ENCODE data around the gene LINC01488. TPM values are rescaled to one million over a fixed set of nuclear protein-coding genes. Genes with fewer than 3 reads are reported as not detected.

Gene LINC01488
- total RNA-seq, 1 experiment from 2014 or later, result not detected

- H3K4me3 Mint-ChIP-seq (ENCODE audit: unreplicated experiment), result no peak overlapping the region
- Histone ChIP-seq H3K27me3 (replicated peaks; ENCODE audit: control insufficient read depth, insufficient read depth, low read length) (no peaks in the 10 kb centered on the region), H3K9me3 (no peaks in the 10 kb centered on the region), H3K4me1 (peaks cover 75% of the 10 kb centered on the region), H3K4me3 (ENCODE audit: low read depth, low read length) (no peak overlapping the region), H3K36me3 (ENCODE audit: control insufficient read depth, insufficient read depth, low read length) (no peaks in the 10 kb centered on the region)
- H3K9me3 Mint-ChIP-seq (ENCODE audit: unreplicated experiment), result no peaks in the 10 kb centered on the region
- no TSS peak for BruUV-seq (replicated peaks)
- H3K4me1 Mint-ChIP-seq (ENCODE audit: low read depth, unreplicated experiment), result peaks cover 65% of the 10 kb centered on the region
- peaks cover 12% of the 10 kb centered on the region for H3K36me3 Mint-ChIP-seq (ENCODE audit: insufficient read depth, unreplicated experiment)
- intact Hi-C loops (cut with micrococcal nuclease; ENCODE audit: unreplicated experiment), result loop anchor here (1.0 to 2.0 kb wide), 8 partner anchors 11 to 337 kb away; no protein-coding TSS in a partner anchor
- no peaks in the 10 kb centered on the region for H3K27me3 Mint-ChIP-seq (ENCODE audit: insufficient read depth, unreplicated experiment)
- peak in 1 of 2 experiments; percentile 50 for DNase-seq
- ChIA-PET POLR2A (interaction anchor here (0.5 to 1.4 kb wide), 2 partner anchors 59 to 61 kb away, joined by 4 read pairs; no protein-coding TSS in a partner anchor), CTCF (interaction anchor here (0.8 to 1.3 kb wide), 3 partner anchors 16 to 237 kb away, joined by 3 to 4 read pairs (median 3); partner anchors contain the start of gene LTO1)
- H3K27ac Mint-ChIP-seq (ENCODE audit: unreplicated experiment), result peak overlapping the region; percentile 92
- TF ChIP-seq CTCF (IDR thresholded peaks at IDR 0.05; ENCODE audit: insufficient read depth in 1 of 2, low read depth in 1 of 2, low read length in 1 of 2, severe bottlenecking in 1 of 2, unreplicated experiment in 1 of 2), result no peak
Observed at GRCh38 chr11:69437876-69438205, 43.6 kb upstream of the LINC01488 start.

DNA sequence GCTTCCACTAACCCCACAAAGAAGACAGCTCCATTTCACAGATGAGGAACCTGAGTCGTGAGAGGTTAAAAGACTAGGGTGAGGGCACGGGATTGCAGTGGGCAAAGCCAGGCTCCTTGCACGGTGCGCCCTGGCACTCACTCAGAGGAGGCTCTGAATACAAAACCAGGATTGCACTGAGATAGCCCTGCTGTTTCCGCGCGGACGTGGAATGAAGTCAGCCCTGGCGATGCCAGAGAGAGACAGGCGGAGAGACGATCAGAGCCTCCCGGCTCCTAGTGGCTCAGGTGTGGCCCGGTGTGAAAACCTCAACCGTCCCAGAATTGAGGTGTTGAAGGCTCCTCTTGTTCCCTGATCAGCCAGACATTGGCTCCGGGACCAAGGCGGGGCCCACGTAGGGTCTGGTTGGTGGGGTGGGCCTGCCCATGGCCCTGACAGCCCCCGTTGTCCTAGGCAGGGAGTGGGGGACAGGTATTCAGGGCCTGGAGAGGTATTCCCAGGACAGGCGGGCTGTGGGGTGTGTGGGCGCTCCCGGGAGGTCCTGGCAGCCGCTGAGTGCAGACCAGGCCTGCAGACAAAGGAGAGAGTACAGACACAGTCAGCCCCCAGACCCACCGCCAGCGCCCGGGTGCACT is 43.1 kb upstream of the LINC01488 start:
- POLR2A ChIA-PET, result no interaction called here
- H3K9me3 Mint-ChIP-seq (ENCODE audit: unreplicated experiment), result no peaks in the 10 kb centered on the region
- no peak for DNase-seq
- H3K4me3 Mint-ChIP-seq (ENCODE audit: unreplicated experiment), result no peak overlapping the region
- peaks cover 17% of the 10 kb centered on the region for H3K36me3 Mint-ChIP-seq (ENCODE audit: insufficient read depth, unreplicated experiment)
- peak overlapping the region; percentile 92 for H3K27ac Mint-ChIP-seq (ENCODE audit: unreplicated experiment)
- no TSS peak for BruUV-seq (replicated peaks)
- no peaks in the 10 kb centered on the region for H3K36me3 ChIP-seq (ENCODE audit: control insufficient read depth, insufficient read depth, low read length)
- intact Hi-C loops (cut with micrococcal nuclease; ENCODE audit: unreplicated experiment), result no loop called here
- no peaks in the 10 kb centered on the region for H3K9me3 ChIP-seq
- CTCF ChIA-PET, result no interaction called here
- no peak overlapping the region for H3K4me3 ChIP-seq (ENCODE audit: low read depth, low read length)
- peaks cover 72% of the 10 kb centered on the region for H3K4me1 ChIP-seq
- peaks cover 62% of the 10 kb centered on the region for H3K4me1 Mint-ChIP-seq (ENCODE audit: low read depth, unreplicated experiment)
- no peak for TF ChIP-seq CTCF (IDR thresholded peaks at IDR 0.05; ENCODE audit: insufficient read depth in 1 of 2, low read depth in 1 of 2, low read length in 1 of 2, severe bottlenecking in 1 of 2, unreplicated experiment in 1 of 2)
- H3K27me3 ChIP-seq (replicated peaks; ENCODE audit: control insufficient read depth, insufficient read depth, low read length), result no peaks in the 10 kb centered on the region
- H3K27me3 Mint-ChIP-seq (ENCODE audit: insufficient read depth, unreplicated experiment), result no peaks in the 10 kb centered on the region

DNA sequence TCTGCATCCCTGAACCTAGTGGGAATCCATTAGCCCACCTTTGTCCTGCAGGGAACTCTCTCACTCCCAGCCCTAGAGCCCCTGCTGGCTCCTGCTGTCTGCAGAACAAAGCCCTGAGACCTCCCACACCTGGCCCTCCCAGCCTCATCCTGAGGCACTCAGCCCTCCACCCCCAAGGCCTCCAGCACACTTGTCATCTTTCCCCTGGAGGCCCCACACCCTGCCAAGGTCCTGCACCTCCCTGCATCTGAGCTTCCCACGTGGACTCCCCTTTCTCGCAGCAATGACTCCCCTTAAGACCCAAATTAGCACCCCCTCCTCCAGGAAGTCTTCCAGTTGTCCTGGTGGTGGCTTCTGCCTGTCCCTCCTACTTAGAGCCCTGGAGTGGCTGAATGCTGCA is 42.3 kb upstream of the LINC01488 start:
- H3K36me3 ChIP-seq (ENCODE audit: control insufficient read depth, insufficient read depth, low read length), result no peaks in the 10 kb centered on the region
- no peak overlapping the region for H3K4me3 Mint-ChIP-seq (ENCODE audit: unreplicated experiment)
- H3K4me1 Mint-ChIP-seq (ENCODE audit: low read depth, unreplicated experiment), result peaks cover 59% of the 10 kb centered on the region
- H3K27me3 Mint-ChIP-seq (ENCODE audit: insufficient read depth, unreplicated experiment), result no peaks in the 10 kb centered on the region
- H3K27ac Mint-ChIP-seq (ENCODE audit: unreplicated experiment), result peak overlapping the region; percentile 92
- POLR2A ChIA-PET, result no interaction called here
- H3K27me3 ChIP-seq (replicated peaks; ENCODE audit: control insufficient read depth, insufficient read depth, low read length), result no peaks in the 10 kb centered on the region
- no peaks in the 10 kb centered on the region for H3K9me3 ChIP-seq
- intact Hi-C loops (cut with micrococcal nuclease; ENCODE audit: unreplicated experiment), result no loop called here
- no TSS peak for BruUV-seq (replicated peaks)
- CTCF ChIA-PET, result no interaction called here
- peak in 1 of 2 experiments; percentile 56 for DNase-seq
- peaks cover 74% of the 10 kb centered on the region for H3K4me1 ChIP-seq
- H3K36me3 Mint-ChIP-seq (ENCODE audit: insufficient read depth, unreplicated experiment), result peaks cover 24% of the 10 kb centered on the region
- no peak for TF ChIP-seq CTCF (IDR thresholded peaks at IDR 0.05; ENCODE audit: insufficient read depth in 1 of 2, low read depth in 1 of 2, low read length in 1 of 2, severe bottlenecking in 1 of 2, unreplicated experiment in 1 of 2)
- no peaks in the 10 kb centered on the region for H3K9me3 Mint-ChIP-seq (ENCODE audit: unreplicated experiment)
- no peak overlapping the region for H3K4me3 ChIP-seq (ENCODE audit: low read depth, low read length)
